ENCODE results near the gene KCNMA1. TPM values are rescaled to one million over a fixed set of nuclear protein-coding genes. Genes with fewer than 3 reads are reported as not detected.

KCNMA1 gene
- polyA plus RNA-seq, 1 donor from 2014 or later = 60.8 TPM

- H3K9ac ChIP-seq (ENCODE audit: low read length) = no peak overlapping the region
Observed at GRCh38 chr10:77284797-77285196, 352.8 kb downstream of the KCNMA1 start.

GRCh38 chr10:77283326-77283725, 354.3 kb downstream of the KCNMA1 start:
- no peaks in the 10 kb centered on the region for H3K27me3 ChIP-seq (ENCODE audit: insufficient read depth, low read depth, low read length)
- H2AFZ ChIP-seq (ENCODE audit: low read depth, low read length) = no peak overlapping the region
- H3K79me2 ChIP-seq (replicated peaks; ENCODE audit: insufficient read depth, low read length) = no peaks in the 10 kb centered on the region
- no peaks in the 10 kb centered on the region for H4K20me1 ChIP-seq (ENCODE audit: insufficient read depth)
- no peaks in the 10 kb centered on the region for H3K9me3 ChIP-seq (ENCODE audit: low read length)
- TF ChIP-seq RAD21 (conservative IDR thresholded peaks at IDR 0.05) = no peak
- H3K9ac ChIP-seq (ENCODE audit: low read length) = no peak overlapping the region
- H3K4me2 ChIP-seq (ENCODE audit: low read length) = no peak overlapping the region
- H3K9me2 ChIP-seq (ENCODE audit: insufficient read depth, low read length) = no peaks in the 10 kb centered on the region
- no peak overlapping the region for H3K27ac ChIP-seq (ENCODE audit: low read length)
- H3K4me3 ChIP-seq (ENCODE audit: low read length) = no peak overlapping the region
- H3F3A ChIP-seq (ENCODE audit: insufficient read depth, low read length, poor library complexity, severe bottlenecking) = no peaks in the 10 kb centered on the region
- no peaks in the 10 kb centered on the region for H3K36me3 ChIP-seq (ENCODE audit: insufficient read depth, low read length)

More at GRCh38 chr10:77284797-77285196, 352.8 kb downstream of the KCNMA1 start:
- TF ChIP-seq POLR2AphosphoS5 (IDR thresholded peaks at IDR 0.05) (no peak), TAF1 (IDR thresholded peaks at IDR 0.05; ENCODE audit: low read depth) (no peak), EZH2 (IDR thresholded peaks at IDR 0.05; ENCODE audit: borderline replicate concordance, insufficient read depth, low read length, poor library complexity, severe bottlenecking) (no peak), EP300 (conservative IDR thresholded peaks at IDR 0.05; ENCODE audit: poor library complexity, severe bottlenecking) (no peak), RAD21 (conservative IDR thresholded peaks at IDR 0.05) (no peak), MXI1 (conservative IDR thresholded peaks at IDR 0.05; ENCODE audit: poor library complexity, severe bottlenecking) (no peak), CTCF (IDR thresholded peaks at IDR 0.05; ENCODE audit: poor library complexity, severe bottlenecking) (no peak), REST (IDR thresholded peaks at IDR 0.05; ENCODE audit: borderline replicate concordance) (no peak), SMC3 (conservative IDR thresholded peaks at IDR 0.05; ENCODE audit: poor library complexity) (no peak)
- Histone ChIP-seq H3K27ac (ENCODE audit: low read length) (no peak overlapping the region), H3K27me3 (ENCODE audit: insufficient read depth, low read depth, low read length) (no peaks in the 10 kb centered on the region), H3K4me2 (ENCODE audit: low read length) (no peak overlapping the region), H3F3A (ENCODE audit: insufficient read depth, low read length, poor library complexity, severe bottlenecking) (no peaks in the 10 kb centered on the region), H3K9me3 (ENCODE audit: low read length) (no peaks in the 10 kb centered on the region), H2AFZ (ENCODE audit: low read depth, low read length) (no peak overlapping the region), H4K20me1 (ENCODE audit: insufficient read depth) (no peaks in the 10 kb centered on the region), H3K4me3 (ENCODE audit: low read length) (no peak overlapping the region), H3K79me2 (replicated peaks; ENCODE audit: insufficient read depth, low read length) (no peaks in the 10 kb centered on the region), H3K36me3 (ENCODE audit: insufficient read depth, low read length) (no peaks in the 10 kb centered on the region), H3K9me2 (ENCODE audit: insufficient read depth, low read length) (no peaks in the 10 kb centered on the region)

GRCh38 chr10:77282163-77282562, 355.4 kb downstream of the KCNMA1 start:
- H4K20me1 ChIP-seq (ENCODE audit: insufficient read depth) = no peaks in the 10 kb centered on the region
- H3K4me2 ChIP-seq (ENCODE audit: low read length) = no peak overlapping the region
- H3K4me3 ChIP-seq (ENCODE audit: low read length) = no peak overlapping the region
- no peaks in the 10 kb centered on the region for H3K36me3 ChIP-seq (ENCODE audit: insufficient read depth, low read length)
- no peak overlapping the region for H2AFZ ChIP-seq (ENCODE audit: low read depth, low read length)
- H3K9me3 ChIP-seq (ENCODE audit: low read length) = no peaks in the 10 kb centered on the region
- TF ChIP-seq REST (IDR thresholded peaks at IDR 0.05; ENCODE audit: borderline replicate concordance) = no peak
- no peak for TF ChIP-seq EZH2 (IDR thresholded peaks at IDR 0.05; ENCODE audit: borderline replicate concordance, insufficient read depth, low read length, poor library complexity, severe bottlenecking)
- TF ChIP-seq TAF1 (IDR thresholded peaks at IDR 0.05; ENCODE audit: low read depth) = no peak
- no peak for TF ChIP-seq MXI1 (conservative IDR thresholded peaks at IDR 0.05; ENCODE audit: poor library complexity, severe bottlenecking)
- TF ChIP-seq RAD21 (conservative IDR thresholded peaks at IDR 0.05) = no peak
- TF ChIP-seq SMC3 (conservative IDR thresholded peaks at IDR 0.05; ENCODE audit: poor library complexity) = no peak
- no peak for TF ChIP-seq EP300 (conservative IDR thresholded peaks at IDR 0.05; ENCODE audit: poor library complexity, severe bottlenecking)
- TF ChIP-seq CTCF (IDR thresholded peaks at IDR 0.05; ENCODE audit: poor library complexity, severe bottlenecking) = no peak
- no peak for TF ChIP-seq POLR2AphosphoS5 (IDR thresholded peaks at IDR 0.05)
- H3K9ac ChIP-seq (ENCODE audit: low read length) = no peak overlapping the region
- no peaks in the 10 kb centered on the region for H3K27me3 ChIP-seq (ENCODE audit: insufficient read depth, low read depth, low read length)
- no peaks in the 10 kb centered on the region for H3K9me2 ChIP-seq (ENCODE audit: insufficient read depth, low read length)
- no peak overlapping the region for H3K27ac ChIP-seq (ENCODE audit: low read length)
- no peaks in the 10 kb centered on the region for H3K79me2 ChIP-seq (replicated peaks; ENCODE audit: insufficient read depth, low read length)
- no peaks in the 10 kb centered on the region for H3F3A ChIP-seq (ENCODE audit: insufficient read depth, low read length, poor library complexity, severe bottlenecking)

Measured in neural cell (in vitro differentiated cells).